Ecto neural progenitor cell (in vitro differentiated cells): ENCODE data around the gene TMEM169.
"Not testable (repeated sequence)": the region's sequence is repeated elsewhere in the genome, so short reads cannot be mapped to it uniquely, and the experiment has no call there.

ENCODE experiments used
- DNase-seq: peaks from one replicate; pipeline ENCODE4 v3.0.0-alpha.2; 2018; ENCODE audit warnings: low spot score

TMEM169 gene

DNA sequence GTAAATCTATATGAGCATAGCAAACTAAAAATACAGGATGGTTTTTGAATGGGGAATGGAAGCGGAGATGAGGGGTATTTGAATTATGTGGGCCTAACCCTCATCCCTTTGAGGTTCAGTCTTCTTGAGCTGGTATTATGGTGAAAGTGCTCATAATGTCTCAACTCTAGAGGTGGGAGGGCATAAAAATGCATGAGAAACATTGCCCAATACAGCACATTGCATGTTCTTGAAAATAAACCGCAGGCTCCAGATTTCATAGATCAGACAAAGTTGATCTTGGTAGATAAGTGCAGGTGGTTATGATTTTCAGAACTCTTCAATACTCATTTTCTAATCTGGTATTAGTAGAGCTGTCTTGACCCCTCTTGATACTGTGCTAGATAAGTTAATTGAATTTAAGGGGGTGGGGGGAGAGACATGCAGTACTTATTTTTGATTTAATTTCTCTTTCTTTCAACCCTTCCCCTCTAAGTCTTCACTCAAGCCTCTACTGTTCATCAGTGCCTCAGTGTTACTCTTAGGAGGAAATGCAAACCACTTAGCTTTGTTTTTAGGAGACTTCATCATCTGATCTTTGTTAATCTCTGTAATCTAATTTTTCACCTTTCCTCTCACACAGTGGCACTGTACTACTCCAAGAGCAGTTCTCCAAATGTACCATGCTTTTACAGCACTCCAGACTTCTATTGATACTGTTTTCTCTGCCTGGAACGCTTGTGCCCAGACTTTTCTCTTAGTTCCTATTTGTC is 49.6 kb downstream of the TMEM169 start:
- DNase-seq = no peak

- DNase-seq = no peak
Measured at GRCh38 chr2:216132585-216132984, 50.9 kb downstream of the TMEM169 start.

DNA sequence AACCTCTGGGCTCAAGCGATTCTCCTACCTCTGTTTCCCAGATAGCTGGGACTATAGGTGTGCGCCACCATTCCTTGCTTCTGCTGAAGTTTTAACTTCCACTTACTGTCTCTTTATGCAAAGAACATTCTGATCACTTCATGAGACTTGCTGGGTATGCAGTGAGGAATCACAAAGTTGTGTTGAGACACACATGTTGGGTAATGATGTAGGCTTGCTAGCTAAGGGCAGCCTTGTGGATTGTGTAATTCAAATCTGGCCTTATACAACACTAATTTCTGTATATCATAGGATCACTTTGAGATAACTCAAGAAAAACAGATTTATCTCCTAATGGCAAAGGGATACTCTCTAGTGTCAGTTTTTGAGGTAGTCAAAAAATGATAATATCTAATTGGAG is 51.7 kb downstream of the TMEM169 start:
- no peak for DNase-seq

DNA sequence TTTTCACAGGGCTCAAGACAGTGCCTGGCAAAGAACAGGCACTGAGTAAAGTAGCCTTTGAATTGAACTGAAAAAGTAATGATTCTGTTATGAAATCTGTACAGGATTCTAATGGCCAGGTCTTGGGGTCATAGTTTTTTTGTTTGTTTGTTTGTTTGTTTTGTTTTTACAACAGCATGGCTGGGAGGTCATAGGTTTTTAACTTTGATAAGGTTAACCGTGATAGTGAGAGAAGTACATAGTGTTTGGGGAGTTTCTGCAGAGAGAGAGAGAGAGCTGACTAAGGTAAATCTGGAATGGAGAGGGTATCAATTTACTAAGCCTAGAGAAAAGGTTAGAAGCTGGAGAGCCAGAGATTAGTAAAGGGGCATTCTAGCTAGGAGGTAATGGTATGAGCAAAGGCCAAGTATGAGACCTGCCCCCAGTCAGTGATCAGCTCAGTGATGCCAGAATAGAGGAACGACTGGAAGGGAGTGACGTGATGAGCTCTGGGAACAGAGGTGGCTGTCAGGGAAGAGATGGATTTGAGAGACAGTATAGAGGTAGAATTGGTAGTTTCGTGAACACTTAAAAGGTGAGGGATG is 53.3 kb downstream of the TMEM169 start:
- DNase-seq = no peak

DNA sequence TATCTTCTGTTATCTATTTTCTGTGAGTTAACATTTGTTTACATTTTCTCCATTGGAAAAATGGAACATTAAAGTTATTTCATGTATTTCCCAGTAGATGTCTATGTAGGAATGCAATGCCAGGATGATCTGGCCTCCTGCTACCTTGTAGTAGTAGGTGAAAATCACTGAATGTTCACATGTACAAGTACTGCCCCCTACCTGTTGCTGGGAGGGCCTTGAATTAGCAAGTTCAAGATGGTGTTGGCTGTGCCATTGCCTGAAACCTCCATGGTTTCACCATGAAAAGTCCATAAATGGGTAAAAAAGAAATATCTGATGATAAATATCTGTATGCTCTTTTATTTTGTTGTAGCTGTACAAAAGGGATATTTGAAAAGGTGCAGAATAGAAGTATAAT is 58.2 kb downstream of the TMEM169 start:
- DNase-seq = no peak

DNA sequence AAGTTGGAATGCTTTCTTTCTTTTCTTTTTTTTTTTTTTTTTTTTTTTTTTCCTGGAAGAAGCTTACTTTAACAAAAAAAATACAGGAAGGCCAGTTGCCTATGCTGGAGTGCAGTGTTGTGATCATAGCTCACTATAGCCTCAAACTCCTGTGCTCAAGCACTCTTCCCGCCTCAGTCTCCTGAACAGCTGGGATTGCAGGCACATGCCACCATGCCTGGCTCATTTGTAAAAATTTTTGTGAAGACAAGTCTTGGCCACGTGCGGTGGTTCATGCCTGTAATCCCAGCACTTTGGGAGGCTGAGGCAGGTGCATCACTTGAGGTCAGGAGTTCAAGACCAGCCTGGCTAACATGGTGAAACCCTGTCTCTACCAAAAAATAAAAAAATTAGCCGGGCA is 59.8 kb downstream of the TMEM169 start:
- DNase-seq = not testable (repeated sequence)

GRCh38 chr2:216142540-216142939 is 60.8 kb downstream of the TMEM169 start:
- no peak for DNase-seq

- DNase-seq = no peak
Measured at GRCh38 chr2:216144372-216144771, 62.7 kb downstream of the TMEM169 start.

DNA sequence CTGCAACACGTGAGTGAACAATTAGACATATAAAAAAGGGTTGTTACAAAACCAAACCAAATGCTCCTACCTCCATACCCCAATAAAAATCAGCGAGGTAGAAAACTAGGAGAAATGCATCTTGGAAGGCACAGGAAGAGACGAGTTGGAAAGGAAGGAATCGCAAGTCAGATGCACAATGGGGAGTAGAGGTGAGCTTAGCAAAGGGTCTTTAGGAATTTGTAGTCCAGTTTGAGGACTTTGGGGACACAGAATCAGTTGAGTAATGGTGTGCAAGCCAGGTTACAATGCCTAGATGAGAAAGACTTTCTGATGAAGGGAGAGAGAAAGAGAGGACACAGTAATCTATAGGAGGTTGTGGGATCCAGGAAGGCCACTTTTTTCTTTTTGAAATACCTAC is 63.1 kb downstream of the TMEM169 start:
- DNase-seq = no peak

DNA sequence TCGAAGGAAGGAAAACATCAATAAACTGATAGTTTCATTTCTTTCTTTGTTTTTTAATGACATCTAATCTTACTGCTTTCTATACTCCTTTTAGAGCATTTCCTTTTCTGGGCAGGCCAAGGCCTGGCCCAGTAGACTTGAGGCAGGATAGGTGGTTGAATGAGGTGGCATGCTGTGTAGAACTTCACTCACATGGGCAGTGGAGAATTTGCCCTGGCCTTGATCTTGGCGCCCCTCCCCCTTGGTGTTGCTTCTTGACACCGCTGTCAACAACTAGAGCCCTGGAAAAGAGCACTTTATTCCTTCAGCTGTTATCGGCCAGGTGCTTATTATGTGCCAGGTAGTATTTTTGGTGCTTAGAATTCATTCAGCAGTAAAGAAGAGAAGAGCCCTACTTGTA is 64.9 kb downstream of the TMEM169 start:
- no peak for DNase-seq

- no peak for DNase-seq
Measured at GRCh38 chr2:216147172-216148131, 65.7 kb downstream of the TMEM169 start.

DNA sequence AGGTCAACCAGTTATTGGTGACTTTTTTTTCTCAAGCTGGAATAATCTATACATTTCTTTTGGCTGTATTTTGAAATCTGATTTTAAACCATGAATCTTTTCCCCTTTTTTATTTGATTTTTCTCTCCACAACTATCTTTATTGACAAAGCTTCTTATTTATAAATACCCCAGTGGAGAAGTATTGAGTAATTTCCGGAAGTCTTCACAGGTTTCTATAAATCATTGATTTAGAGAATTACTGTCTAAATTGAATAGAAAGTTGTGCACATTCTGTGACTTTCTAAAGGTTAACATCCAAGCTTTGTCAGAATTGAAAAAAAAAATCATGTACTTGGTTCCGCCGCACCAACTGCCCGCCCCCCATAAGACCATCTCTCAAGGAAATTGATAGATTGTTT is 67.3 kb downstream of the TMEM169 start:
- DNase-seq = no peak

DNA sequence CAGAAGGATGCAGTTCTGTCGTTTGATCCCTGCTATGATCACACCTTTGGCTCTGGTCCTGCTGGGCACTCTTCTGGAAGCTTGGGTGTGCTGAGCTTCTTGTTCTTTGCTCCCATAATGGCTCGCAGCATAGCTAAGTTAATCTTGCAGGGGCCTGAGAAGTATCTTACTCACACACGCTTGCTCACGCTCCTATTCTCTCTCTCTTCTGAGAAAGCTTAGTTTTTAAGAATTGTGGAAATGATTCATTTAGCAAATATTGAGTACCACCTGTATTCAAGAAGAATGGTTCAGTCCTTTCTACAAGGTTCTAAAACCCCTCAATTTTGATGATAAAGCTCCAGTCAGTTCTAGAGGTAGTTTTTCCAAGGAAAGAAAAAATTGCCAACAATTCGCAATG is 68.0 kb downstream of the TMEM169 start:
- DNase-seq = no peak

- DNase-seq = no peak
Measured at GRCh38 chr2:216151313-216152025, 69.8 kb downstream of the TMEM169 start.
